H1 (cell line): ENCODE data around the gene TMEM178B. TPM values are rescaled to one million over a fixed set of nuclear protein-coding genes. Genes with fewer than 3 reads are reported as not detected.

ENCODE experiments used
- CTCF ChIA-PET: fragments of 300-600 bp; sonication (Branson Sonifier 250); formaldehyde crosslinking; loops from one replicate; lab custom pipeline; 2021; ENCODE audit not compliant: partially characterized antibody; lab: Charles Lee
- POLR2A ChIA-PET: fragments of 300-600 bp; sonication (Branson Sonifier 250); formaldehyde crosslinking; loops from one replicate; lab custom pipeline; 2021; ENCODE audit warnings: inconsistent platforms; ENCODE audit not compliant: partially characterized antibody; lab: Charles Lee
- DNase-seq, 2 experiments: peaks; one replicate each; pipeline versions ENCODE4 v3.0.0 to v3.0.0-alpha.2; 2010 to 2022; ENCODE audit warnings: low spot score in 2 of 2, low read depth in 1 of 2, mixed read lengths in 1 of 2
- FAIRE-seq: peaks from 2 replicates; lab custom pipeline; 2011; peaks lifted over from hg19 to GRCh38; lab: Jason Lieb, UNC
- H2AFZ ChIP-seq: 2 replicates; pipeline ENCODE4 v1.8.1; 2012; ENCODE audit warnings: low read length, inconsistent platforms
- H2AK5ac ChIP-seq: 2 replicates; pipeline ENCODE4 v1.6.1; 2013; ENCODE audit warnings: low read depth, low read length
- H2BK120ac ChIP-seq: replicated peaks from 2 replicates; pipeline ENCODE3; 2013; ENCODE audit warnings: low read depth, low read length, inconsistent platforms
- H2BK12ac ChIP-seq: 2 replicates; pipeline ENCODE4 v1.6.1; 2013; ENCODE audit warnings: low read depth, low read length
- H2BK15ac ChIP-seq: 2 replicates; pipeline ENCODE4 v1.6.1; 2013; ENCODE audit warnings: low read length
- H2BK20ac ChIP-seq: 2 replicates; pipeline ENCODE4 v1.6.1; 2013; ENCODE audit warnings: low read length
- H2BK5ac ChIP-seq: 2 replicates; pipeline ENCODE4 v1.6.1; 2013; ENCODE audit warnings: low read depth, low read length
- H3K14ac ChIP-seq: 2 replicates; pipeline ENCODE4 v1.6.1; 2013; ENCODE audit warnings: inconsistent platforms; ENCODE audit not compliant: insufficient read length
- H3K18ac ChIP-seq: 2 replicates; pipeline ENCODE4 v1.6.1; 2013; ENCODE audit warnings: low read length; ENCODE audit errors: extremely low read depth
- H3K23ac ChIP-seq: 2 replicates; pipeline ENCODE4 v1.6.1; 2013; ENCODE audit warnings: inconsistent platforms; ENCODE audit not compliant: insufficient read length
- H3K23me2 ChIP-seq: 2 replicates; pipeline ENCODE4 v1.6.1; 2013; ENCODE audit warnings: low read depth, low read length
- H3K27ac ChIP-seq: 2 replicates; pipeline ENCODE4 v1.6.1; 2011; ENCODE audit warnings: low read depth, low read length, inconsistent platforms
- H3K27me3 ChIP-seq, 4 experiments: replicated peaks in 1 of 4; 1 replicate in 1 of 4; 2 replicates in 3 of 4; pipeline versions ENCODE4 v1.6.1 to v1.8.1; 2011 to 2013; ENCODE audit warnings: low read length in 3 of 4, mild to moderate bottlenecking in 3 of 4, inconsistent platforms in 2 of 4, mixed read lengths in 2 of 4, moderate library complexity in 1 of 4; ENCODE audit not compliant: control insufficient read depth in 3 of 4, insufficient read depth in 3 of 4; ENCODE audit errors: extremely low read depth in 1 of 4
- H3K36me3 ChIP-seq, 4 experiments: 2 replicates each; pipeline versions ENCODE4 v1.6.1 to v1.8.1; 2011 to 2013; ENCODE audit warnings: mild to moderate bottlenecking in 4 of 4, low read length in 3 of 4, moderate library complexity in 2 of 4, control low read depth in 1 of 4, inconsistent platforms in 1 of 4; ENCODE audit not compliant: insufficient read depth in 4 of 4, control insufficient read depth in 2 of 4
- H3K4ac ChIP-seq: replicated peaks from 2 replicates; pipeline ENCODE3; 2013; ENCODE audit warnings: low read length, low read depth, mixed read lengths, inconsistent platforms; ENCODE audit not compliant: insufficient read length
- H3K4me1 ChIP-seq, 4 experiments: replicated peaks in 1 of 4; 1 replicate in 1 of 4; 2 replicates in 3 of 4; pipeline versions ENCODE4 v1.6.1 to v1.8.1; 2011 to 2013; ENCODE audit warnings: low read length in 3 of 4, inconsistent platforms in 2 of 4, mixed read lengths in 1 of 4; ENCODE audit not compliant: insufficient read depth in 4 of 4, control insufficient read depth in 3 of 4
- H3K4me2 ChIP-seq, 2 experiments: 2 replicates each; pipeline versions ENCODE4 v1.6.1 to v1.8.1; 2011 to 2013; ENCODE audit warnings: low read depth in 2 of 2, low read length in 2 of 2, control low read depth in 1 of 2, inconsistent platforms in 1 of 2, mild to moderate bottlenecking in 1 of 2; ENCODE audit not compliant: insufficient read depth in 1 of 2
- H3K4me3 ChIP-seq, 4 experiments: fragments of 200-600, 300-600 bp in 1 of 4; sonication (generic), shearing (Covaris generic), sonication (Bioruptor Twin) in 1 of 4; 2 replicates each; pipeline versions ENCODE4 v1.5.1 to v1.8.1; 2011 to 2016; ENCODE audit warnings: low read length in 4 of 4, low read depth in 3 of 4, control low read depth in 2 of 4, inconsistent platforms in 2 of 4, mild to moderate bottlenecking in 2 of 4, mixed read lengths in 1 of 4, moderate library complexity in 1 of 4; ENCODE audit not compliant: insufficient read depth in 2 of 4; ENCODE audit errors: extremely low read depth in 1 of 4
- H3K56ac ChIP-seq: replicated peaks from 2 replicates; pipeline ENCODE3; 2013; ENCODE audit warnings: low read depth, mild to moderate bottlenecking, mixed read lengths, low read length, inconsistent platforms; ENCODE audit not compliant: insufficient read length
- H3K79me1 ChIP-seq: 2 replicates; pipeline ENCODE4 v1.6.1; 2013; ENCODE audit warnings: low read depth, low read length, control low read depth
- H3K79me2 ChIP-seq, 2 experiments: 2 replicates each; pipeline versions ENCODE4 v1.6.1 to v1.8.1; 2012 to 2013; ENCODE audit warnings: low read length in 2 of 2, mild to moderate bottlenecking in 2 of 2, inconsistent platforms in 1 of 2; ENCODE audit not compliant: insufficient read depth in 2 of 2, control insufficient read depth in 1 of 2
- H3K9ac ChIP-seq, 4 experiments: replicated peaks in 1 of 4; 1 replicate in 1 of 4; 2 replicates in 3 of 4; pipeline versions ENCODE4 v1.6.1 to v1.8.1; 2011 to 2013; ENCODE audit warnings: low read depth in 3 of 4, low read length in 3 of 4, control low read depth in 2 of 4, mild to moderate bottlenecking in 2 of 4, moderate library complexity in 2 of 4, inconsistent platforms in 1 of 4; ENCODE audit errors: extremely low read depth in 1 of 4
- H3K9me3 ChIP-seq, 2 experiments: 2 replicates each; pipeline versions ENCODE4 v1.6.1 to v1.8.1; 2012 to 2013; ENCODE audit warnings: mild to moderate bottlenecking in 2 of 2, moderate library complexity in 2 of 2, control low read depth in 1 of 2, inconsistent platforms in 1 of 2, low read depth in 1 of 2, low read length in 1 of 2, mixed read lengths in 1 of 2; ENCODE audit not compliant: insufficient read depth in 2 of 2
- H4K20me1 ChIP-seq, 2 experiments: replicated peaks in 1 of 2; 2 replicates each; pipeline versions ENCODE3 to v1.8.1; 2011 to 2013; ENCODE audit warnings: inconsistent platforms in 2 of 2, low read length in 2 of 2, mild to moderate bottlenecking in 1 of 2; ENCODE audit not compliant: insufficient read depth in 2 of 2, control insufficient read depth in 1 of 2
- H4K5ac ChIP-seq: 2 replicates; pipeline ENCODE4 v1.6.1; 2013; ENCODE audit warnings: low read length, low read depth, mixed read lengths, inconsistent platforms; ENCODE audit not compliant: insufficient read length
- H4K8ac ChIP-seq: 2 replicates; pipeline ENCODE4 v1.8.0; 2013; ENCODE audit warnings: mild to moderate bottlenecking, moderate library complexity, low read length, inconsistent platforms; ENCODE audit not compliant: insufficient read depth; ENCODE audit errors: extremely low read depth
- H4K91ac ChIP-seq: replicated peaks from 2 replicates; pipeline ENCODE3; 2013; ENCODE audit warnings: low read length, mixed read lengths, inconsistent platforms; ENCODE audit not compliant: insufficient read length
- BACH1 ChIP-seq: IDR thresholded peaks from 2 replicates; pipeline ENCODE4 v1.6.1; 2012; ENCODE audit warnings: low read length, improper control_type of control experiment
- CHD1 ChIP-seq: IDR thresholded peaks from 2 replicates; pipeline ENCODE4 v1.6.1; 2012; ENCODE audit warnings: low read depth, low read length, improper control_type of control experiment
- CTCF ChIP-seq, 3 experiments: IDR thresholded peaks; 1 replicate in 2 of 3; 2 replicates in 1 of 3; pipeline versions ENCODE4 v1.5.1 to v1.6.1; 2011; ENCODE audit warnings: low read length in 3 of 3, mild to moderate bottlenecking in 3 of 3, inconsistent platforms in 2 of 3, low read depth in 1 of 3, moderate library complexity in 1 of 3; ENCODE audit not compliant: insufficient read depth in 1 of 3; ENCODE audit errors: control extremely low read depth in 1 of 3
- HDAC6 ChIP-seq: IDR thresholded peaks from one replicate; pipeline ENCODE4 v1.7.1; 2012; ENCODE audit warnings: low read depth, mild to moderate bottlenecking, inconsistent platforms, low read length, moderate library complexity
- JUN ChIP-seq: IDR thresholded peaks from 2 replicates; pipeline ENCODE4 v1.6.1; 2011; ENCODE audit warnings: low read depth, mild to moderate bottlenecking, improper control_type of control experiment, low read length
- RXRA ChIP-seq: IDR thresholded peaks from 2 replicates; pipeline ENCODE4 v1.6.1; 2011; ENCODE audit warnings: low read depth, mild to moderate bottlenecking, low read length, moderate library complexity; ENCODE audit not compliant: insufficient read depth
- SIX5 ChIP-seq: IDR thresholded peaks from 2 replicates; pipeline ENCODE4 v1.6.1; 2011; ENCODE audit warnings: mild to moderate bottlenecking, low read depth, low read length
- SP1 ChIP-seq: IDR thresholded peaks from 2 replicates; pipeline ENCODE4 v1.6.1; 2011; ENCODE audit warnings: low read depth, low read length
- SUZ12 ChIP-seq: fragments of 200-600 bp; sonication (generic); IDR thresholded peaks from 2 replicates; pipeline ENCODE4 v1.6.1; 2012; ENCODE audit warnings: mild to moderate bottlenecking, inconsistent platforms, low read length, moderate library complexity, mixed read lengths
- TAF7 ChIP-seq: optimal IDR thresholded peaks from 2 replicates; pipeline ENCODE3; 2011; ENCODE audit warnings: low read depth, mild to moderate bottlenecking, inconsistent platforms, low read length, moderate library complexity, borderline replicate concordance
- TCF12 ChIP-seq: IDR thresholded peaks from 2 replicates; pipeline ENCODE4 v1.6.1; 2011; ENCODE audit warnings: low read depth, mild to moderate bottlenecking, low read length
- WGBS, 2 experiments: shearing (Covaris generic) in 1 of 2; methylation state at CpG; one replicate each; pipeline versions ENCODE4 v1.1.6 to v1.1.7; 2013 to 2015; ENCODE audit warnings: low lambda C conversion rate in 2 of 2, mixed read lengths in 2 of 2, inconsistent platforms in 1 of 2, low coverage in 1 of 2, missing lambda C conversion rate in 1 of 2; ENCODE audit not compliant: insufficient replicate concordance in 2 of 2, insufficient coverage in 1 of 2, insufficient read length in 1 of 2; ENCODE audit errors: extremely low coverage in 1 of 2, missing lambda C conversion rate in 1 of 2; 5-methylcytosine and 5-hydroxymethylcytosine counted together
- polyA plus RNA-seq, 7 experiments: library from polyadenylated mRNA; depleted of rRNA in 3 of 7; stranded (reverse) in 5 of 7; unstranded in 2 of 7; fragments of >200 nt in 5 of 7; fragments of 200-250 nt in 2 of 7; gene quantifications; 1 replicate in 5 of 7; 2 replicates in 1 of 7; 4 replicates in 1 of 7; pipeline versions ENCODE4 v1.2.1 to v1.2.3, GENCODE V29; 2011 to 2013; ENCODE audit warnings: missing spikeins in 2 of 7, mixed read lengths in 2 of 7
- total RNA-seq: library from RNA; stranded (reverse); fragmentation: NEBNext Ultra II Directional; extraction: Animal tissue kit (Norgen Biotek cat#: 25700); gene quantifications from 2 replicates; pipeline ENCODE4 v1.2.1, GENCODE V29; 2021

TMEM178B gene
- total and polyA plus RNA-seq, 2 of the 8 experiments (the other 6 are each of a cell fraction or from before 2014, with no cell fraction given): 5.3 to 18.1 TPM

- Histone ChIP-seq H4K91ac (no peak overlapping the region), H4K20me1 (no peaks in the 10 kb centered on the region), H3K14ac (no peak overlapping the region), H2AK5ac (no peak overlapping the region; the same call in 1 of the 2 replicates), H3K27ac (no peak overlapping the region), H3K18ac (no peak overlapping the region), H2BK15ac (no peak overlapping the region), H3K9me3 (peaks cover 0 to 6% of the 10 kb centered on the region in 2 experiments; a peak in 1 of 4 replicates), H3K27me3 (no peaks in the 10 kb centered on the region), H3K56ac (no peak overlapping the region), H2BK20ac (no peak overlapping the region), H3K36me3 (peaks cover 0 to 4% (median 0%) of the 10 kb centered on the region in 4 experiments; a peak in 1 of 8 replicates), H3K9ac (no peak overlapping the region), H3K4ac (no peak overlapping the region), H2BK12ac (no peak overlapping the region), H4K8ac (no peak overlapping the region), H2BK120ac (no peak overlapping the region), H2AFZ (no peak overlapping the region), H3K4me2 (no peak overlapping the region), H2BK5ac (no peak overlapping the region), H3K79me1 (no peaks in the 10 kb centered on the region; the same call in 1 of the 2 replicates), H3K79me2 (no peaks in the 10 kb centered on the region), H3K23me2 (no peaks in the 10 kb centered on the region; the same call in 1 of the 2 replicates), H4K5ac (no peak overlapping the region), H3K4me1 (no peaks in the 10 kb centered on the region), H3K4me3 (no peak overlapping the region), H3K23ac (no peak overlapping the region)
- FAIRE-seq (no peak), DNase-seq (no peak)
- 96% methylated on average over 3 of the region's 3 CpGs; no CpG with 5 or more reads in 1 of the 2 experiments for WGBS, 2 experiments
- ChIA-PET POLR2A (no interaction called here), CTCF (interaction anchor here (0.6 to 1.8 kb wide), 5 partner anchors 18 to 217 kb away, joined by 3 to 4 read pairs (median 3); no protein-coding TSS in a partner anchor)
- TF ChIP-seq TCF12 (no peak), SP1 (no peak), CHD1 (no peak), SIX5 (no peak), SUZ12 (no peak), CTCF (IDR thresholded peaks at IDR 0.05; ENCODE audit: control extremely low read depth in 1 of 3, insufficient read depth in 1 of 3, low read depth in 1 of 3, low read length in 3 of 3) (no peak), JUN (no peak), BACH1 (no peak), HDAC6 (no peak), RXRA (no peak), TAF7 (no peak)
Observed at GRCh38 chr7:141317033-141317585, 243.2 kb downstream of the TMEM178B start.
